ENCODE measurements around the gene DCTD.
A peak's percentile ranks its signal among the peaks of the same experiment; 100 is the strongest.

The DCTD gene

DNA sequence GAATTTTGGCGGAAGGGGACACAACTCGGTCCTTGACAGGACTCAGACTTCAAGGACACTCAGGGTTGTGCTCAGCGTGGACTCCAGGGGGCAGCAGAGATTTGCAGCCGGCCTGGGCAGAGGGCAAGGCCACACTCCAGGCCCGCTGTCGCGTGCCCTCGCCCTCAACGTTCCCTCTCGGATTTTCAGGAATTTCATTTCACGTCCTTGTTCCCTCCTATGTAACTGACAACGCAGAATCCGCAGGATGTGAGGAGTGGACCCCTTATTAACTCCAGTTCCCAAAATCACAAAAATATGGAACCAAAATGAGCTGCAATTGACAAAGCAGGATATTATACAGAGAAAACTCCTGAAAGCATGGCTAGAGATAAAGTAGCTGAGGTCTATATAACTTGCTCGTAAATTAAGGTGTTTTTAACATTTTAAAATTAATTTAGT, 21.0 kb upstream of the DCTD start:
- TF ChIP-seq, protein P1, sequence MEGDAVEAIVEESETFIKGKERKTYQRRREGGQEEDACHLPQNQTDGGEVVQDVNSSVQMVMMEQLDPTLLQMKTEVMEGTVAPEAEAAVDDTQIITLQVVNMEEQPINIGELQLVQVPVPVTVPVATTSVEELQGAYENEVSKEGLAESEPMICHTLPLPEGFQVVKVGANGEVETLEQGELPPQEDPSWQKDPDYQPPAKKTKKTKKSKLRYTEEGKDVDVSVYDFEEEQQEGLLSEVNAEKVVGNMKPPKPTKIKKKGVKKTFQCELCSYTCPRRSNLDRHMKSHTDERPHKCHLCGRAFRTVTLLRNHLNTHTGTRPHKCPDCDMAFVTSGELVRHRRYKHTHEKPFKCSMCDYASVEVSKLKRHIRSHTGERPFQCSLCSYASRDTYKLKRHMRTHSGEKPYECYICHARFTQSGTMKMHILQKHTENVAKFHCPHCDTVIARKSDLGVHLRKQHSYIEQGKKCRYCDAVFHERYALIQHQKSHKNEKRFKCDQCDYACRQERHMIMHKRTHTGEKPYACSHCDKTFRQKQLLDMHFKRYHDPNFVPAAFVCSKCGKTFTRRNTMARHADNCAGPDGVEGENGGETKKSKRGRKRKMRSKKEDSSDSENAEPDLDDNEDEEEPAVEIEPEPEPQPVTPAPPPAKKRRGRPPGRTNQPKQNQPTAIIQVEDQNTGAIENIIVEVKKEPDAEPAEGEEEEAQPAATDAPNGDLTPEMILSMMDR (IDR thresholded peaks at IDR 0.05; ENCODE audit: insufficient read depth, missing control alignments): peak; percentile 74
- no peak for FAIRE-seq
- DNase-seq (ENCODE audit: insufficient read length, low spot score): peak; percentile 37

DNA sequence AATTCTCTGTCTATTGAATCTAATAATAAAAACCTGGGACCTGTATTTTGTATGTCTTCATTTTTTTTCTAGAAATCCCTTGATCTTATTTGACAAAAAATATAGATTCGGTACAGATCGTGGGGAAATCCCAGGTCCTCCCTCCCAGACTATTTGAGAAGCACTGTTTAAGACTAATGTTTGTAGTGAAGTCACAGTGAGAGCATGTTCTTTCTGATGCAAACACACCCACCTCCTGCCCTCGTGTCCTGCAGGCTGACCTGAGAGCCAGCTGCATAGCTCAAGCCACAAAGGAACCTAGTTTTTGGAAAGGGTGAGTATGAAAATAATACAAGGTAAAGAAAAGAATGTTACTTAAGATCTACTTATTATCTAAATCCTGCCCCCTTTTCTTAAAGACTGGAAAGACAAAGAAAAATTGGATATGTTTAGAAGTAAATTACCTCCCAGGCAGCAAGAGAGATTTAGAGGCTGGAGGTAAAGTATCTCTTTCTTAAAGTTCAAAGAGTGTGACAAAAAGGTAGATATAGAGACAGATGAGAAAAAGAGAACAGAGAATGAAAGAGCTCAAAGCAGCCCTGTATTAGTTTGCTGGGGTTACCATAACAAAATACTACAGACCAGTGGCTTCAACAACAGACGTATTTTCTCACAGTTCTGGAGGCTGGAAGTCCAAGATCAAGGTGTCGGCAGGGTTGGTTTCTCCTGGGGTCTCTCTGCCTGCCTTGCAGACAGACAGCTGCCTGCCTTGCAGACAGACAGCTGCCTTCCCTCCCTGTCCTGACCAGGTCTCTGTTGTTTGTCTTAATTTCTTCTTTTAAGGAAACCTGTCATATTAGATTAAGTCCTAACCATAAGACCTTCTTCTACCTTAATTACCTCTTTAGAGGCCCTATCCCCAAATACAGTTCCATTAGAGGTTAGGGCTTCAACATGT, 20.4 kb upstream of the DCTD start:
- no peak for FAIRE-seq
- no peak for DNase-seq (ENCODE audit: insufficient read length, low spot score)
- TF ChIP-seq, protein P1 (IDR thresholded peaks at IDR 0.05; ENCODE audit: insufficient read depth, missing control alignments): no peak

DNA sequence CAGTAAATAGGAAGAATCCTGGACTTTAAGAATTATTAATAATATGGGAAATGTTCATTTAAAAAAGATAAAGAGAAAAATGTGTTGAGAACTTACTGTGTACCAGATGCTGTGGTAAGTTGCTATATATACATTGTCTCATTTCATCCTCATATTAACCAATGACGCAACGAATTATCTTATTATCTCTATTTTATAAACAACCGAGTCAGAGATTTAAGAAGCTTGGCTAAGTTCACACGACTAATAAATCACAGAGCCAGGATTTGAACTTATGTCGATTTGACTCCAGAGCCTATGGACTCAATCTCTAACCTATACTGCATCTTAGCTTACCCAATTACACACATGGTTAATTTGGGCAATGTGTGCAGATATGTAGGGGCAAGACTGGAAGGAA, 15.5 kb upstream of the DCTD start:
- TF ChIP-seq, protein P1 (IDR thresholded peaks at IDR 0.05; ENCODE audit: insufficient read depth, missing control alignments): no peak
- FAIRE-seq: no peak
- DNase-seq (ENCODE audit: insufficient read length, low spot score): no peak

DNA sequence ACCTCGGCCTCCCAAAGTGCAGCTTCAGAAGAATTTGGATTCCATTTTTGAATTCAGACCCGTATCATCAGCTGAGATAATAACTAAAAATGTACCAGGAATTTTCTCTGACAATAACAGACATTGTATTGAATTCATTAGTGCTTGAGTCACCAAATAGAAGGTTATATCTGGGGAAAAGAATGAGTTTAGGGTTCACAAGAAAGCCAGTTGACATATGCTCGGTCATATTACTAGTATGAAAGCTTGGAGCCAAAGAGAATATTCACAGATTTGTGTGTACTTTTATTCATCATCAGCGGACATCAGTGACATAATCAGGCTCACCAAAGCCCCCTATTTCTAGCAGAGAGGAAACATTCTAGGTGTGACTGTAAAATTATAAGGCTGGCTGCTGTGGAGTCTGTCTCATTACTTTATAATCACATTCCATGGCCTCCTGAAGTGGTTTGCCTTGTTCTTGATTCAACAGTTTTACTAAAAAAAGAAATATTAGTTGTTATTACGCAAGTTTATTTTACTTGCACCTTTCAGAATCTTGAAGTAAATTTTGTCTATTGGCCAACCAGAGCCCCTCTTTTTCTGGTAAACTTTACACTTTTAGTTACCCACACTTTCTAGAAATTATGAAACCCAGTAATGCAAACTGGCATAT, 14.6 kb upstream of the DCTD start:
- TF ChIP-seq, protein P1 (IDR thresholded peaks at IDR 0.05; ENCODE audit: insufficient read depth, missing control alignments): no peak
- no peak for FAIRE-seq
- DNase-seq (ENCODE audit: insufficient read length, low spot score): no peak

DNA sequence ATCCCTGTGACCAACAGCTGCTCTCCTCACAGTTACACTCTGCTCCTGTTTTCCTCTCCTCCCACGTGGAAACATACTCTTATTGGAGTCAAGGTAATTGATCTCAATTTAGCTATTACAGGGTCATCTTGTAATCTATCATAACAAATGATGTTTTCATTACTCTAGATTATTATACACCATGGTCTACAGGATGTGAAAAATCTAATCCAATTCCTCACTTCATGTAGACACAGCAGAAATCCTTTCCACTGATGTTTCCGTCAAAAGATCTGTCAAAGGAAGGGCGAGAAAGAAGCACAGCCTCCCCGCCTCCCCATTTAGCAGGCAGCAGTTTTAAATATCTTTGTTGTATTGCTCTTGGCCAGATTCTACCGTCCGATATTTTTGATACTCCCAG, 13.7 kb upstream of the DCTD start:
- DNase-seq (ENCODE audit: insufficient read length, low spot score) (no peak), FAIRE-seq (no peak)
- TF ChIP-seq, protein P1 (IDR thresholded peaks at IDR 0.05; ENCODE audit: insufficient read depth, missing control alignments): no peak

DNA sequence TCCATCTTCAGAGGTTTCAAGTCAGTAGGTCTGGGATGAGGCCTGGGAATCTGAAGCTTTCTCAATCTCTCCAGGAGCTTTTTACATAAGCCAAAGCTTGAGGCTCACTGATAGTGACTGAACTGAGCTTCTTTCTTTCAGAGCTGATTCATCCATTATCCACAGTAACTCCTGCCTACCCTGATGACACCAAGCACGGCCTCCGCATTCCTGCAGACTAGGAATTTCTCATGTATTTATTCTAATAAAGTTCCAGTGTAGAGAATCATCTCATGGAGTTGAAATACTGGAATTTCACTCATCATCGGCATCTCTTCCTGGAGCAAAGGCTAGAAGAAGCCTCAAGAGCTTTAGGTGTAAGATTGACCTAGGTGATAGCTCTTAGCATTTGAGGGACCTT, 12.1 kb upstream of the DCTD start:
- TF ChIP-seq, protein P1 (IDR thresholded peaks at IDR 0.05; ENCODE audit: insufficient read depth, missing control alignments): no peak
- no peak for DNase-seq (ENCODE audit: insufficient read length, low spot score)
- FAIRE-seq: no peak

DNA sequence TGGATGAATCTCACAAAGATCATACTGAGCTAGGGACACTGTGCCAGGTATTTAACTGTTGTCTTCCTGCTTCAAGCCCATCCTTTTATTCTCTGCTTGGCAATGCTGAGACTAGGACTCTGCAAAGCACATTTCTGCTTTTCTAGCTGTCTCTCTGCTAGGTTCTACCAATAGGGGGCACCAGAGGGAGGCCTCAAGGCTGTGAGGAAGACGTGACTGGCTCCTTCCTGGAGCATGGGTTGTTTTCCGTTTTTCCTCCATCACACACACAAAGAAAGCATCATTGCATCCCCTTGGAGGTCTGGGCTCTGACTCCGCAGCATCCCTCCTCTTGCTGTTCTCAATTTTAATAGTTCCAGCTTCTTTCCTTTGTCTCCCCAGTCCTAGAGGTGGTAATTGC, 10.9 kb upstream of the DCTD start:
- TF ChIP-seq, protein P1 (IDR thresholded peaks at IDR 0.05; ENCODE audit: insufficient read depth, missing control alignments): no peak
- DNase-seq (ENCODE audit: insufficient read length, low spot score): no peak
- no peak for FAIRE-seq
